ENCODE data around the gene CFAP57. TPM values are rescaled to one million over a fixed set of nuclear protein-coding genes. Genes with fewer than 3 reads are reported as not detected.

CFAP57 gene
- total and polyA plus RNA-seq, 2 donors (not counting 1 experiment from before 2014, with no cell fraction given), result 0.07 to 0.44 TPM

GRCh38 chr1:43232482-43232881 lies 60.4 kb downstream of the CFAP57 start:
- Histone ChIP-seq H3K79me2 (ENCODE audit: control insufficient read depth, insufficient read depth, low read length) (no peaks in the 10 kb centered on the region), H3K4me2 (replicated peaks; ENCODE audit: low read depth, low read length, poor library complexity, severe bottlenecking) (no peak overlapping the region), H3K4me3 (ENCODE audit: control extremely low read depth in 1 of 5, extremely low read depth in 1 of 5, insufficient read depth in 1 of 5, low read depth in 2 of 5, low read length in 4 of 5) (no peak overlapping the region), H4K20me1 (ENCODE audit: control insufficient read depth, insufficient read depth, low read length, poor library complexity, severe bottlenecking) (no peaks in the 10 kb centered on the region), H3K9me3 (ENCODE audit: control extremely low read depth in 1 of 3, control insufficient read depth in 2 of 3, insufficient read depth in 1 of 3, low read length in 2 of 3) (no peaks in the 10 kb centered on the region), H3K36me3 (replicated peaks in 1 of 2; ENCODE audit: control extremely low read depth in 1 of 2, control insufficient read depth in 1 of 2, extremely low read depth in 1 of 2, insufficient read depth in 2 of 2, low read length in 1 of 2) (no peaks in the 10 kb centered on the region), H3K27ac (ENCODE audit: low read length in 2 of 2) (no peak overlapping the region), H3K4me1 (ENCODE audit: control insufficient read depth in 2 of 2, insufficient read depth in 2 of 2, low read length in 2 of 2) (no peaks in the 10 kb centered on the region), H3K9ac (ENCODE audit: low read length) (no peak overlapping the region), H3K27me3 (replicated peaks in 1 of 4; ENCODE audit: control extremely low read depth in 1 of 4, control insufficient read depth in 3 of 4, insufficient read depth in 4 of 4, low read length in 3 of 4) (no peaks in the 10 kb centered on the region), H2AFZ (ENCODE audit: insufficient read depth, low read depth, low read length, poor library complexity, severe bottlenecking) (no peak overlapping the region)
- DNase-seq, result no peak
- no peak overlapping the region for H3K4me3 Mint-ChIP-seq
- 98% methylated on average over 3 of the region's 4 CpGs for WGBS (ENCODE audit: insufficient coverage)
- peaks cover 4% of the 10 kb centered on the region for H3K27me3 Mint-ChIP-seq
- intact Hi-C loops (cut with micrococcal nuclease), result no loop called here
- H3K9me3 Mint-ChIP-seq (ENCODE audit: insufficient read depth), result no peaks in the 10 kb centered on the region
- H3K27ac Mint-ChIP-seq, result no peak overlapping the region
- H3K4me1 Mint-ChIP-seq, result peaks cover 1% of the 10 kb centered on the region
- POLR2A ChIA-PET, result no interaction called here
- ATAC-seq (ENCODE audit: low read depth), result no peak
- CTCF ChIA-PET, result interaction anchor here (0.6 to 17.5 kb wide), 3 partner anchors 181 to 1863 kb away, joined by 3 to 332 read pairs (median 3); no protein-coding TSS in a partner anchor
- TF ChIP-seq CTCF (IDR thresholded peaks at IDR 0.05), result no peak

- CTCF ChIA-PET, result interaction anchor here (1.3 to 17.5 kb wide), 2 partner anchors 160 to 180 kb away, joined by 3 to 332 read pairs; no protein-coding TSS in a partner anchor
- H3K27me3 ChIP-seq (replicated peaks in 1 of 4; ENCODE audit: control extremely low read depth in 1 of 4, control insufficient read depth in 3 of 4, insufficient read depth in 4 of 4, low read length in 3 of 4), result no peaks in the 10 kb centered on the region
- Mint-ChIP-seq H3K27ac (no peak overlapping the region), H3K27me3 (peaks cover 4% of the 10 kb centered on the region), H3K4me3 (no peak overlapping the region), H3K9me3 (ENCODE audit: insufficient read depth) (no peaks in the 10 kb centered on the region), H3K4me1 (peaks cover 13% of the 10 kb centered on the region)
- DNase-seq (no peak), ATAC-seq (ENCODE audit: low read depth) (no peak)
- H3K36me3 ChIP-seq (replicated peaks in 1 of 2; ENCODE audit: control extremely low read depth in 1 of 2, control insufficient read depth in 1 of 2, extremely low read depth in 1 of 2, insufficient read depth in 2 of 2, low read length in 1 of 2), result no peaks in the 10 kb centered on the region
- H4K20me1 ChIP-seq (ENCODE audit: control insufficient read depth, insufficient read depth, low read length, poor library complexity, severe bottlenecking), result no peaks in the 10 kb centered on the region
- H3K27ac ChIP-seq (ENCODE audit: low read length in 2 of 2), result no peak overlapping the region
- no peak overlapping the region for H2AFZ ChIP-seq (ENCODE audit: insufficient read depth, low read depth, low read length, poor library complexity, severe bottlenecking)
- no peak overlapping the region for H3K4me3 ChIP-seq (ENCODE audit: control extremely low read depth in 1 of 5, extremely low read depth in 1 of 5, insufficient read depth in 1 of 5, low read depth in 2 of 5, low read length in 4 of 5)
- no peak for TF ChIP-seq CTCF (IDR thresholded peaks at IDR 0.05)
- no peak for TF ChIP-seq EZH2 (IDR thresholded peaks at IDR 0.05; ENCODE audit: borderline replicate concordance, insufficient read depth, low read depth, low read length, poor library complexity, severe bottlenecking)
- 94% methylated on average over 3 of the region's 5 CpGs for WGBS (ENCODE audit: insufficient coverage)
- intact Hi-C loops (cut with micrococcal nuclease), result no loop called here
- H3K4me2 ChIP-seq (replicated peaks; ENCODE audit: low read depth, low read length, poor library complexity, severe bottlenecking), result no peak overlapping the region
- POLR2A ChIA-PET, result no interaction called here
- no peak overlapping the region for H3K9ac ChIP-seq (ENCODE audit: low read length)
- H3K79me2 ChIP-seq (ENCODE audit: control insufficient read depth, insufficient read depth, low read length), result no peaks in the 10 kb centered on the region
- H3K4me1 ChIP-seq (ENCODE audit: control insufficient read depth in 2 of 2, insufficient read depth in 2 of 2, low read length in 2 of 2), result peaks cover 8 to 10% of the 10 kb centered on the region in 2 donors
- no peaks in the 10 kb centered on the region for H3K9me3 ChIP-seq (ENCODE audit: control extremely low read depth in 1 of 3, control insufficient read depth in 2 of 3, insufficient read depth in 1 of 3, low read length in 2 of 3)
These were observed 61.5 kb downstream of the CFAP57 start for GRCh38 chr1:43233631-43234030.
